ENCODE measurements around the gene EPHX1.
"Not testable (repeated sequence)": the region's sequence is repeated elsewhere in the genome, so short reads cannot be mapped to it uniquely, and the experiment has no call there.

DNA sequence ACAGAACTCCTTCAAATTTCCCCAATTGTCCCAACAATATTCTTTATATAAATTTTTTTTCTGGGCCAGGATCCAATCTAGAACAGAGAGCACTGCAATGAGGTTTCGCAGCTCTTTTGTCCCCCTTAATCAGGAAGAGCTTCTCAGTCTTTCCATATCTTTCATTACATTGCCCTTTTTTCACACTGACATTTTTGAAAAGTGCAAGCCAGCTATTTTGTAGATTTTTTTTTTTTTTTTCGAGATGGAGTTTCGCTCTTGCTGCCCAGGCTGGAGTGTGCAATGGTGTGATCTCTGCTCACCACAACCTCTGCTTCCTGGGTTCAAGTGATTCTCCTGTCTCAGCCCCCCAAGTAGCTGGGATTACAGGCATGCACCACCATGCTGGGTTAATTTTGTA lies 3.2 kb upstream of the EPHX1 start:
- TF ChIP-seq, protein P1, sequence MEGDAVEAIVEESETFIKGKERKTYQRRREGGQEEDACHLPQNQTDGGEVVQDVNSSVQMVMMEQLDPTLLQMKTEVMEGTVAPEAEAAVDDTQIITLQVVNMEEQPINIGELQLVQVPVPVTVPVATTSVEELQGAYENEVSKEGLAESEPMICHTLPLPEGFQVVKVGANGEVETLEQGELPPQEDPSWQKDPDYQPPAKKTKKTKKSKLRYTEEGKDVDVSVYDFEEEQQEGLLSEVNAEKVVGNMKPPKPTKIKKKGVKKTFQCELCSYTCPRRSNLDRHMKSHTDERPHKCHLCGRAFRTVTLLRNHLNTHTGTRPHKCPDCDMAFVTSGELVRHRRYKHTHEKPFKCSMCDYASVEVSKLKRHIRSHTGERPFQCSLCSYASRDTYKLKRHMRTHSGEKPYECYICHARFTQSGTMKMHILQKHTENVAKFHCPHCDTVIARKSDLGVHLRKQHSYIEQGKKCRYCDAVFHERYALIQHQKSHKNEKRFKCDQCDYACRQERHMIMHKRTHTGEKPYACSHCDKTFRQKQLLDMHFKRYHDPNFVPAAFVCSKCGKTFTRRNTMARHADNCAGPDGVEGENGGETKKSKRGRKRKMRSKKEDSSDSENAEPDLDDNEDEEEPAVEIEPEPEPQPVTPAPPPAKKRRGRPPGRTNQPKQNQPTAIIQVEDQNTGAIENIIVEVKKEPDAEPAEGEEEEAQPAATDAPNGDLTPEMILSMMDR (IDR thresholded peaks at IDR 0.05) = not testable (repeated sequence)
- not testable (repeated sequence) for TF ChIP-seq POLR2AphosphoS5, POLR2A (IDR thresholded peaks at IDR 0.05)

Data from upper lobe of left lung (tissue), 4 donors.